Caco-2 (cell line): ENCODE data around the gene CBX4. TPM values are rescaled to one million over a fixed set of nuclear protein-coding genes. Genes with fewer than 3 reads are reported as not detected.
A peak's percentile ranks its signal among the peaks of the same experiment; 100 is the strongest.

Experiments
- BruUV-seq: library from RNA; stranded (reverse); fragments of 400-500 nt; replicated peaks from 2 replicates; lab custom pipeline; 2021; lab: Mats Ljungman, UMichigan
- CTCF ChIA-PET: fragments of 300-600 bp; sonication (Branson Sonifier 250); formaldehyde crosslinking; loops from one replicate; lab custom pipeline; 2022; ENCODE audit warnings: antibody characterized with exemption; lab: Charles Lee
- POLR2A ChIA-PET: fragments of 300-600 bp; sonication (Branson Sonifier 250); formaldehyde crosslinking; loops from one replicate; lab custom pipeline; 2022; ENCODE audit warnings: antibody characterized with exemption; lab: Charles Lee
- DNase-seq, 2 experiments: peaks; one replicate each; pipeline versions ENCODE4 v3.0.0 to v3.0.0-alpha.2; 2020 to 2022
- H3K27me3 ChIP-seq: replicated peaks from 2 replicates; pipeline ENCODE4 v1.6.0; 2011; ENCODE audit warnings: low read length; ENCODE audit not compliant: control insufficient read depth, insufficient read depth
- H3K36me3 ChIP-seq: 2 replicates; pipeline ENCODE4 v1.5.1; 2011; ENCODE audit warnings: low read length; ENCODE audit not compliant: control insufficient read depth, insufficient read depth
- H3K4me1 ChIP-seq: fragments of 250-450 bp; sonication (Bioruptor Pico); 2 replicates; pipeline ENCODE4 v1.5.1; 2020; ENCODE audit warnings: mild to moderate bottlenecking
- H3K4me3 ChIP-seq: 2 replicates; pipeline ENCODE4 v1.5.1; 2011; ENCODE audit warnings: low read depth, mild to moderate bottlenecking, control low read depth, low read length
- H3K9me3 ChIP-seq: fragments of 250-450 bp; sonication (Bioruptor Pico); 2 replicates; pipeline ENCODE4 v1.5.1; 2020; ENCODE audit warnings: mild to moderate bottlenecking, moderate library complexity
- H3K27ac Mint-ChIP-seq: one replicate; pipeline ENCODE4 v1.8.0; 2022; ENCODE audit warnings: mixed read lengths; ENCODE audit not compliant: unreplicated experiment
- H3K27me3 Mint-ChIP-seq: one replicate; pipeline ENCODE4 v1.8.0; 2022; ENCODE audit warnings: mixed read lengths; ENCODE audit not compliant: insufficient read depth, unreplicated experiment
- H3K36me3 Mint-ChIP-seq: one replicate; pipeline ENCODE4 v1.8.0; 2022; ENCODE audit warnings: mild to moderate bottlenecking, mixed read lengths; ENCODE audit not compliant: insufficient read depth, unreplicated experiment
- H3K4me1 Mint-ChIP-seq: one replicate; pipeline ENCODE4 v1.8.0; 2022; ENCODE audit warnings: low read depth, mixed read lengths; ENCODE audit not compliant: unreplicated experiment
- H3K4me3 Mint-ChIP-seq: one replicate; pipeline ENCODE4 v1.8.0; 2022; ENCODE audit warnings: mild to moderate bottlenecking, moderate library complexity, mixed read lengths; ENCODE audit not compliant: unreplicated experiment
- H3K9me3 Mint-ChIP-seq: one replicate; pipeline ENCODE4 v1.8.0; 2022; ENCODE audit warnings: mixed read lengths; ENCODE audit not compliant: unreplicated experiment
- intact Hi-C: fragments of 100-400 bp; cut with micrococcal nuclease; formaldehyde crosslinking; loops from one replicate; pipeline ENCODE4 v1.10.0; 2022; ENCODE audit not compliant: unreplicated experiment
- total RNA-seq: library from RNA; stranded (reverse); gene quantifications from 2 replicates; pipeline ENCODE4 v1.2.3, GENCODE V29; 2022
- TF ChIP-seq, protein P1 (sequence below), 2 experiments: fragments of 200-600 bp in 1 of 2; IDR thresholded peaks; 1 replicate in 1 of 2; 2 replicates in 1 of 2; pipeline versions ENCODE4 v1.5.1 to v1.8.0; 2011 to 2022; ENCODE audit warnings: antibody characterized with exemption in 1 of 2, control low read depth in 1 of 2, inconsistent platforms in 1 of 2, low read depth in 1 of 2, low read length in 1 of 2, mild to moderate bottlenecking in 1 of 2, moderate library complexity in 1 of 2; ENCODE audit not compliant: insufficient read depth in 1 of 2, severe bottlenecking in 1 of 2, unreplicated experiment in 1 of 2

Gene CBX4
- total RNA-seq, 1 experiment from 2014 or later = 114 TPM

DNA sequence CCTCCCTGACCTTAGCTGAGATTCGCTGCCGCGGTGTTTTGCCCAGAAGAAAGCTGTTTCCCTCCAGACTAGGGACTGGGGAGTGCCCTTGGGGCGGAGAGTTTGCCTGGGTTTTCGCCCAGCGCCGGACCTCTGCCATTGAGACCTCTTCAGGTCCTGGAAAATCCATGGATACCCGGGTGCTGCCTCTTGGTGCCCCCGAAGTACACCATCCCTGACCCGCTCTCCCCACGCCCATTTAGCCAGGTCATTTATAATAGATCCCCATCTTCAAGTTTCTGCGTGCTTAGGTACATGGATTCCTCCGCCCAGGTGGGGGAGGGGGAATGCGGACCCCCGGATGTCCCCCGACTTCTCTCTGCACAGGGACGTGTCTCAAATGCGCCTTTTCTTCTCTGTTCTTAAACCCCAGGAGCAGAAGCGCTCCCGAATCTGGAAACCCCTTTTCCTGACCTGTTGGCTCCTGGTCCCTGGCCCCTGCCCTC, 27.3 kb downstream of the CBX4 start:
- TF ChIP-seq, protein P1, sequence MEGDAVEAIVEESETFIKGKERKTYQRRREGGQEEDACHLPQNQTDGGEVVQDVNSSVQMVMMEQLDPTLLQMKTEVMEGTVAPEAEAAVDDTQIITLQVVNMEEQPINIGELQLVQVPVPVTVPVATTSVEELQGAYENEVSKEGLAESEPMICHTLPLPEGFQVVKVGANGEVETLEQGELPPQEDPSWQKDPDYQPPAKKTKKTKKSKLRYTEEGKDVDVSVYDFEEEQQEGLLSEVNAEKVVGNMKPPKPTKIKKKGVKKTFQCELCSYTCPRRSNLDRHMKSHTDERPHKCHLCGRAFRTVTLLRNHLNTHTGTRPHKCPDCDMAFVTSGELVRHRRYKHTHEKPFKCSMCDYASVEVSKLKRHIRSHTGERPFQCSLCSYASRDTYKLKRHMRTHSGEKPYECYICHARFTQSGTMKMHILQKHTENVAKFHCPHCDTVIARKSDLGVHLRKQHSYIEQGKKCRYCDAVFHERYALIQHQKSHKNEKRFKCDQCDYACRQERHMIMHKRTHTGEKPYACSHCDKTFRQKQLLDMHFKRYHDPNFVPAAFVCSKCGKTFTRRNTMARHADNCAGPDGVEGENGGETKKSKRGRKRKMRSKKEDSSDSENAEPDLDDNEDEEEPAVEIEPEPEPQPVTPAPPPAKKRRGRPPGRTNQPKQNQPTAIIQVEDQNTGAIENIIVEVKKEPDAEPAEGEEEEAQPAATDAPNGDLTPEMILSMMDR (IDR thresholded peaks at IDR 0.05; ENCODE audit: insufficient read depth in 1 of 2, low read depth in 1 of 2, low read length in 1 of 2, severe bottlenecking in 1 of 2, unreplicated experiment in 1 of 2) = no peak
- POLR2A ChIA-PET = interaction anchor here (0.5 to 2.9 kb wide), 6 partner anchors 10 to 70 kb away, joined by 4 to 22 read pairs (median 6); partner anchors contain the start of genes CBX4 and CBX8
- Mint-ChIP-seq H3K27ac (no peak overlapping the region), H3K4me3 (peak overlapping the region; percentile 81), H3K27me3 (no peaks in the 10 kb centered on the region), H3K9me3 (no peaks in the 10 kb centered on the region), H3K36me3 (no peaks in the 10 kb centered on the region), H3K4me1 (peaks cover 6% of the 10 kb centered on the region)
- no peaks in the 10 kb centered on the region for H3K9me3 ChIP-seq
- CTCF ChIA-PET = interaction anchor here (0.5 to 3.7 kb wide), 15 partner anchors 7 to 718 kb away, joined by 3 to 56 read pairs (median 4); partner anchors contain the start of genes CBX4 and CBX8
- H3K4me1 ChIP-seq = peaks cover 36% of the 10 kb centered on the region
- no peaks in the 10 kb centered on the region for H3K36me3 ChIP-seq
- no peak for DNase-seq
- no peaks in the 10 kb centered on the region for H3K27me3 ChIP-seq
- no peak overlapping the region for H3K4me3 ChIP-seq
- intact Hi-C loops = loop anchor here (1.0 to 2.0 kb wide), 3 partner anchors 29 to 181 kb away; no protein-coding TSS in a partner anchor
- BruUV-seq = no TSS peak

DNA sequence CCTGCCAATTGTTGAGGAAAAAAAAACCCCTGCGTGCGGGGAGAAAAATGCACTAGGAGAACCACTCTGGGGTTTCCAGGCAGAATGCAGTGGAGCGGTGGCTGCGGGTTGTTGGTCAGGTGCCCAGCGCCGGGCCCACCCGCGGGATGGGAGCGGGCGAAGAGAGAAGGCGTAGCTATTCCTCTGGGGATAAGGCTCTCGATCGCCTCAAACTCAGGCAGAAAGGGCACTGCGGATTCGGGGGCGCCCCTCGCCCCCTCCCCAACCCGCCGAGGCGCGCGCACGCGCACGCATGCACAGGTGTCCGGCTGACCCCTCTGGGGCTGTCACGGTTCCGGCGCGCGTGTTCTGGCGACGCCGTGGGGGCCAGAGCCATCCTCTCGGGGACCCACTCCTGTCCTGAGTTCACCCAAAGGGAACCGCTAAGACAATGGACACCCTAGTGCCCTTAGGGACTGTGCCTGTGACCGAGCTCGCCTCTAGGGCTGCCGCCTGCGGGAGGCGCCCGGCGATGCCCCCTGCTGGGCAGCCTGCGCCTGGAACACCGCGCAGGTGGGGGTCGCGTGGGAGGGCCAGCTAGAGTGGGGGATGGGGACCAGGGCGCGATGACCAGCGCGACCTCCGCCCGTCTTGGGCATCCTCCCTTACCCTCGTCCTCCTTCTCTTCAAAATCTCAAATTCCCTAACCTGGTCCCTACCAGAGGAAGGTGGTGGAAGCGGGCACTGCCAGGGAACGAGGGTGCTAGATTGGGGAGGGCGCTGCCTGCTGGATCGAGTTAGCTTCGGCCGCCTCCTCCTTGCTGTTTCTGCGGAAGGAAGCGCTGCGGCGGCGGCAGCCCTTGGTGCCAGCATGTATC, 28.0 kb downstream of the CBX4 start:
- no peaks in the 10 kb centered on the region for H3K9me3 Mint-ChIP-seq
- no peaks in the 10 kb centered on the region for H3K36me3 Mint-ChIP-seq
- ChIA-PET CTCF (interaction anchor here (0.5 to 3.7 kb wide), 19 partner anchors 8 to 718 kb away, joined by 3 to 56 read pairs (median 4); partner anchors contain the start of genes CBX4 and CBX8), POLR2A (interaction anchor here (0.5 to 2.9 kb wide), 7 partner anchors 10 to 105 kb away, joined by 4 to 22 read pairs (median 7); partner anchors contain the start of genes CBX4 and CBX8)
- peak overlapping the region; percentile 63 for H3K4me3 ChIP-seq
- no TSS peak for BruUV-seq
- peaks cover 6% of the 10 kb centered on the region for H3K4me1 Mint-ChIP-seq
- intact Hi-C loops = loop anchor here (1.0 to 2.0 kb wide), 3 partner anchors 30 to 182 kb away; no protein-coding TSS in a partner anchor
- no peaks in the 10 kb centered on the region for H3K36me3 ChIP-seq
- no peaks in the 10 kb centered on the region for H3K9me3 ChIP-seq
- peak in 1 of 2 experiments; percentile 83 for DNase-seq
- TF ChIP-seq, protein P1 (IDR thresholded peaks at IDR 0.05; ENCODE audit: insufficient read depth in 1 of 2, low read depth in 1 of 2, low read length in 1 of 2, severe bottlenecking in 1 of 2, unreplicated experiment in 1 of 2) = peak; percentile 83 to 96
- H3K4me3 Mint-ChIP-seq = peak overlapping the region; percentile 81
- peaks cover 36% of the 10 kb centered on the region for H3K4me1 ChIP-seq
- no peaks in the 10 kb centered on the region for H3K27me3 Mint-ChIP-seq
- no peaks in the 10 kb centered on the region for H3K27me3 ChIP-seq
- H3K27ac Mint-ChIP-seq = peak overlapping the region; percentile 61
